NCI-H82 (cell line): ENCODE data around the gene BRIP1.
"Not testable (repeated sequence)": the region's sequence is repeated elsewhere in the genome, so short reads cannot be mapped to it uniquely, and the experiment has no call there.

Experiments used
- DNase-seq: peaks from one replicate; lab custom pipeline; 2025; lab: John Stamatoyannopoulos, UW

Gene BRIP1

GRCh38 chr17:61728297-61728836, 135.0 kb downstream of the BRIP1 start:
- no peak for DNase-seq

DNA sequence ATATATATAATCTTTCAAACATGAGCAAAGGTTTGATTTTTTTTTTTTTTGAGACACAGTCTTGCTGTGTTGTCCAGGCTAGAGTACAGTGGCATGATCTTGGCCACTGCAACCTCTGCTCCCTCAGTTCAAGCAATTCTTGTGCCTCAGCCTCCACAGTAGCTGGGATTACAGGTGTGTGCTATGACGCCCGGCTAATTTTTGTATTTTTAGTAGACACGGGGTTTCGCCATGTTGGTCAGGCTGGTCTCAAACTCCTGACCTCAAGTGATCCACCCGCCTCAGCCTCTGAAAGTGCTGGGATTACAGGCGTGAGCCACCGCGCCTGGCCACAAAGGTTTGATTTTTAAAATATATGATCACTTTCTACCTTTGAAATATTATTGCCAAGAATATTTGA, 135.5 kb downstream of the BRIP1 start:
- DNase-seq = not testable (repeated sequence)

GRCh38 chr17:61726977-61727376, 136.4 kb downstream of the BRIP1 start:
- no peak for DNase-seq

DNA sequence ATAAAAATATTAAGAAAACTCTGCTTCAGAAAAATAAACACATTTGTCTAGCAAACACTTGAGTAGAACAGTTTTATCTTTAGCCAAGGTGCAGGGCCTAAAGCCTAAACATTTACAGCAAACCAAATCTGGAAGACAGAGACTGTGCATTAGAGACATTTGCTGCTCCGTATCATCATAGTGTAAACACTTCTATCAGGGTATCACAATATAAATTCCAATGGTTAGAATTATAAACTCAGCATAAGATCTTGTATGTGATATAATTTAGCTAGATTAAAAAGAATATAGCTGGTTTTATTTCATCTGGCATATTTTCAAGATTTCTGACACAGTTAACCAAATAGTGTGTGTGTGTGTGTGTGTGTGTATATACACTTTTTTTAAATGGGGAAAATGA, 138.6 kb downstream of the BRIP1 start:
- DNase-seq = no peak

GRCh38 chr17:61723914-61724313, 139.4 kb downstream of the BRIP1 start:
- DNase-seq = no peak

GRCh38 chr17:61723183-61723582, 140.1 kb downstream of the BRIP1 start:
- no peak for DNase-seq

GRCh38 chr17:61722398-61722797, 140.9 kb downstream of the BRIP1 start:
- DNase-seq = no peak

GRCh38 chr17:61720016-61720795, 143.1 kb downstream of the BRIP1 start:
- DNase-seq = no peak

DNA sequence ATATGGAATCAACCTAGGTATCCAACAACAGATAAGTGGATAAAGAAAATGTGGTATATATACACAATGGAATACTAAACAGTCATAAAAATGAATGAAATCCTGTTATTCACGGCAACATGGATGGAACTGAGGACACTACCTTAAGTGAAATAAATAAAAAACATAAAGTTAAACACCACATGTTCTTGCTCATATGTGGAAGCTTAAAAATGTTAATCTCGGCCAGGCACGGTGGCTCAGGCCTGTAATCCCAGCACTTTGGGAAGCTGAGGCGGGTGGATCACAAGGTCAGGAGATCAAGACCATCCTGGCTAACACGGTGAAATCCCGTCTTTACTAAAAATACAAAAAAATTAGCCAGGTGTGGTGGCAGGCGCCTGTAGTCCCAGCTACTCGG, 144.1 kb downstream of the BRIP1 start:
- DNase-seq = not testable (repeated sequence)

GRCh38 chr17:61718022-61718421, 145.3 kb downstream of the BRIP1 start:
- DNase-seq = no peak

DNA sequence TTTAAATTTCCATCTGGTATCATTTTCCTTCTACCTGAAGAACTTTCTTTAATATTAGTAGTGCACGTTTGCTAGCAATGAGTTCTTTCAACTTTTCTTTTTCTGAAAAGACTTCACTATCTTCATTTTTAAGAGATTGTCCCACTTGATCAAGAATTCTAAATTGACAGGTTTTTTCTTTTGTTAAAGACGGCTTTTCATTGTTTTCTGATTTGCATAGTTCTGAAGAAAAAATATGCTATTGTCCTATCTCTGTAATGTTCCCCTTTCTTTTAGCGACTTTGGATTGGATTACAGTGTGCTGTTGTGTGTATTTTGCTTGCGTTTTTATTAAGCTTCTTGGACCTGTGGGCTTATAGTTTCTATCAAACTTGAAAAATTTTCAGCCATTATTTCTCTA, 146.0 kb downstream of the BRIP1 start:
- no peak for DNase-seq

DNA sequence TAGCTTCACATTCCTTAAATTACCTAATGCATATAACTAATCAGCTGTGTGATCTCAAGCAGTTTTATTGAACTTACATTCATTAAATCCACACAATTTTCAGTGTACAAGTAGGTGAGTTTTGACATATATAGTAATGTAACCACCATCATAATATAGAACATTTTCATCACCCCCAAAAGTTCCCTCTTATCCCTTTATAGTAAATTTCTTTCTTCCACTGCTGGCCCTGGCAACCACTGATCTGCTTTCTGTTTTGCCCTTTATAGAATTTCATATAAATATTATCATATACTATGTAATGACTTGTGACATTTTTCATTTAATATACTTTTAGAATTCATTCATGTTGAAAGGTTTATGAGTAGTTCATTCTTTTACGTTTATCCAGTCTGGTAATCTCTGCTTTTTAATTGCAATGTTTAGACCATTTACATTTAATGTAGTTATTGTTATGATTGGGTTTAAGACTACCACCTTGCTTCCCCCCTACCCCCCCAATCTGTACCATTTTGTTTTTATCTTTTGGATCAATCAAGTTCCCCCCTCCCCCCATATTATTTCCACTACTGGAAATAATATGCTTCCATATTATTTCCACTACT, 147.0 kb downstream of the BRIP1 start:
- no peak for DNase-seq

DNA sequence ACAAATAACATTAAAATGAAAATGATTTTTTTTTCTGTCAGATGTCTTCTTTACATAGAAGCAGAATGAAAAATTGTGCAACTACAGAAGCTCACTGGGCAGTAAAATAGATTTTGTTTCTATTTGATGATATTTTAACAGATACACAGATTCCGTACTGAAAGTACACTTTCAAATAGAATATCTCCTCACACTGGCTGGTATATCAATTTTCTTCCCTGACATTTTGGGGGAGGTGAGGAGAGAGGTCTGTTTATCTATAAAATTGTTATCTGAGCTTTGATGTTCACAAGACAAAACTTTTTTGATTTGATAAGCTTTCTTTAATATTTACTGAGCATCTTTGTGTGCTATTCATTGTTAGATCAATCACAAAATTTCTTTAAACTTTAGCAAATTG, 148.0 kb downstream of the BRIP1 start:
- no peak for DNase-seq

DNA sequence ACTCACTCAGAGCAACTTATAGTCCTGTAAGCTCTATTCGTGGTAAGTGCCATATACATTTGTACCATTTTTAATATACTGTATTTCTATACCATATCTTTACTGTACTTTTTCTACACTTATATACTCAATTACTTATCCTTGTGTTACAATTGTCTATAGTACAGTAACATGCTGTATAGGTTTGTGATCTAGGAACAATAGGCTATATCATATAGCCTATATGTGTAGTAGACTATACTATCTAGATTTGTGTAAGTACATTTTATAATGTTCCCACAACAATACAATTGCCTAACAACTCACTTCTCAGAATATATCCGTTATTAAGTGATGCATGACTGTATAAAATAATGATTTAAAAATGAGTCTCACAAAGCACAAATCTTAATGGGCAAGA, 149.0 kb downstream of the BRIP1 start:
- DNase-seq = no peak

DNA sequence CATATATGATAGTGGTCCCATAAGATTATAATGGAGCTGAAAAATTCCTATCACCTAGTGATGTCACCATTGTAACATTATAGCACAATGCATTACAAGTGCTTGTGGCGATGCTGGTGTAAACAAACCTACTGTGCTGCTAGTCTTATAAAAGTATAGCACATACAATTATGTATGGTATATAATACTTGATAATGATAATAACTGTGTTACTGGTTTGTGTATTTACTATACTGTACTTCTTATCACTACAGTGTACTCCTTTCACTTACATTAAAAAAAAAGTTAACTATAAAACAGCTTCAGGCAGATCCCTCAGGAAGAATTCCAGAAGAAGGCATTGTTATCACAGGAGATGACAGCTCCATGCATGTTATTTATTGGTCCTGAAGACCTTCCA, 150.3 kb downstream of the BRIP1 start:
- no peak for DNase-seq

- DNase-seq = no peak
Measured at GRCh38 chr17:61710546-61710945, 152.8 kb downstream of the BRIP1 start.

- no peak for DNase-seq
Measured at GRCh38 chr17:61709567-61709966, 153.8 kb downstream of the BRIP1 start.

DNA sequence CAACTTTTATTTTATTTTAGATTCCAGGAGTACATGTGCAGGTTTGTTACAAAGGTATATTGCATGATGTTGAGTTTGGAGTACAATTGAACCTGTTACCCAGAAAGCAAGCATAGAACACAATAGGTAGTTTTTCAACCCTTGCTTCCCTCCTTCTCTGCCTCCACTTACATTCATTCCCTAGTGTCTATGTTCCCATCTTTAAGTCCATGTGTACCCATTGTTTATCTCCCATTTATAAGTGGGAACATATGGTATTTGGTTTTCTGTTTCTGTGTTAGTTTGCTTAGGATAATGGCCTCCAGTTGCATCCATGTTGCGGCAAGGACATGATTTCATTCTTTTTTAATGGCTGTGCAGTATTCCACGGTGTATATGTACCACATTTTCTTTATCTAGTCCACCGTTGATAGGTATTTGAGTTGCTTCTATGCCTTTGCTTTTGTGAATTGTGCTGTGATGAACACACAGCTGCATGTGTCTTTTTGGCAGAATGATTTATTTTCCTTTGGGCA, 158.3 kb downstream of the BRIP1 start:
- DNase-seq = no peak

- DNase-seq = no peak
Measured at GRCh38 chr17:61702450-61702849, 160.9 kb downstream of the BRIP1 start.

- no peak for DNase-seq
Measured at GRCh38 chr17:61701978-61702377, 161.3 kb downstream of the BRIP1 start.

- no peak for DNase-seq
Measured at GRCh38 chr17:61701334-61701733, 162.0 kb downstream of the BRIP1 start.

DNA sequence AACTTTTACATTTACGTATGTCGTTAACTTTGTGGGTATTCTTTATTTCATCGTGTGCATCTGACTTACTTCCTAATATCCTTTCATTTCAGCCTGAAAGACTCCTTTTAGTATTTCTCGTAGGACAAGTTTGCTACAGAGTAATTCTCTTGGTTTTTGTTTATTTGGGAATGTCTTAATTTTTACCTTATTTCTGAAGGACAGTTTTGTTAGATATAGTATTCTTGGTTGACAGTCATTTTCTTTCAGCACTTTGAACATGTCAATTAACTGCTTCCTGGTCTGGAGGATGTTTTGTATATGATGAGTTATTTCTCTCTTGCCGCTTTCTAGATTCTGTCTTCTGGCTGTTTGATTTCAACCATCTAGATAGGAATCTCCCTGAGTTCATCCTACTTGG, 163.1 kb downstream of the BRIP1 start:
- DNase-seq = no peak

DNA sequence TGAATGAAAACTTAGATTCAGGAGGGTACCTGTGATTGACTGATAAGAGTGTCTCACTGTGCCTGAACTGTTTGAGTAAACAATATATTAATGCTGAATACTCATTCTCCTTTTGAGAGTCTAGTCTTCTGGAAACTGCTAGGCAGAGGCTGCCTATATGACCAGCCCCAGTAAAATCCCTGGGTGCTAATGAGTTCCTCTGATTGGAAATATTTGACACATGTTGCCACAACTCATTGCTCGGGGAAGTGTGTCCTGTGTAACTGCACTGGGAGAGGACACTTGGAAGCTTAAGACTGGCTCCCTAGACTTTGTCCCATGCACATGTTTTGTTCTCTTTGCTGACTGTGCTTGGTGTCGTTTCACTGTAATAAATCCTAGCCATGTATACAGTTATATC, 163.6 kb downstream of the BRIP1 start:
- no peak for DNase-seq
